Astrocyte (in vitro differentiated cells and primary cell): Measurements from ENCODE around the gene TET1.
"Not testable (repeated sequence)": the region's sequence is repeated elsewhere in the genome, so short reads cannot be mapped to it uniquely, and the experiment has no call there.

ENCODE experiments used
- CTCF ChIP-seq: IDR thresholded peaks from 2 replicates; pipeline ENCODE4 v1.5.1; 2011; ENCODE audit warnings: low read depth, mild to moderate bottlenecking, inconsistent platforms, low read length, moderate library complexity; ENCODE audit not compliant: insufficient read depth
- EZH2 ChIP-seq: IDR thresholded peaks from 2 replicates; pipeline ENCODE4 v1.6.1; 2012; ENCODE audit warnings: mild to moderate bottlenecking, low read length, inconsistent platforms; ENCODE audit not compliant: insufficient read depth

GRCh38 chr10:68610023-68610422, 49.9 kb downstream of the TET1 start:
- not testable (repeated sequence) for TF ChIP-seq CTCF, EZH2
